HG03460 (cell line): Measurements from ENCODE around the gene ZNF346.
A peak's percentile ranks its signal among the peaks of the same experiment; 100 is the strongest.

Source experiments
- ATAC-seq: cut with Tn5 transposase; IDR thresholded peaks from one replicate; pipeline ENCODE4 v1.9.1; 2021; ENCODE audit not compliant: unreplicated experiment

The ZNF346 gene

DNA sequence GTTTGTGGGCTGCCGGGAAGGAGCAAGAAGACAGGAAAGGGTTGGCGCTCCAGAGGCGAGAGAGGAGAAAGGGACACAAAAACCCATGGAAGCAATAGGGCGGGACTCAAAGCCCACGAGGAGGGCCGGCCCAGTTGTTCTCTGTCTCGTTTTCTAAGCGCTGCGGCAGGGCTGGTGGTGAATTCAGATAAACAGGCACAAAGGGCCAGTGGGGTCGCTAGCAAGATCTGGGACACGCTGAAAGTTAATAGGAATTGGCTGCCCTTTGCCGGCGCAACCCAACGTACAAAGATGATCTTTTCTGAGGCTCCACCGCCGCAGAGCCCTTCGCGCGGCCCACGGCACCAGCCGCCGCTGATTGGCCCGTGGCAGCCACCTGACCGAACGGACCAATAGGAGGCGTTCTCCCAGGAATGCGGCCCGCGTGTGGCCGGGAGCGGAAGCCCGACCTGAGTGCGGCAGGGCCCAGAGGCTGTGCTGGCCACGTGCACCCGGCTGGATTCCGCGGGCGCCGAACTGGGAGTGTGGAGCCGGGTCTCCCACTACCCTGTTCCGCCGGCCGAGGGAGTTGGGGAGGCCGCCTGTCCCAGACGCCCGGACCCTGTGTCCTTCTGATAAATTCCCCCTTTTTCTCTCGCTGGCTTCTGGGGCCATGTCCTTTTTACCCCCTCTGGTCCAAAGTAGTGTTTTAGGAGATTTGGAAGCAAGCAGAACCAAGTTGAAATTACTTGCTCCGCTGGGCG is 94.3 kb downstream of the ZNF346 start:
- ATAC-seq = peak; percentile 86

DNA sequence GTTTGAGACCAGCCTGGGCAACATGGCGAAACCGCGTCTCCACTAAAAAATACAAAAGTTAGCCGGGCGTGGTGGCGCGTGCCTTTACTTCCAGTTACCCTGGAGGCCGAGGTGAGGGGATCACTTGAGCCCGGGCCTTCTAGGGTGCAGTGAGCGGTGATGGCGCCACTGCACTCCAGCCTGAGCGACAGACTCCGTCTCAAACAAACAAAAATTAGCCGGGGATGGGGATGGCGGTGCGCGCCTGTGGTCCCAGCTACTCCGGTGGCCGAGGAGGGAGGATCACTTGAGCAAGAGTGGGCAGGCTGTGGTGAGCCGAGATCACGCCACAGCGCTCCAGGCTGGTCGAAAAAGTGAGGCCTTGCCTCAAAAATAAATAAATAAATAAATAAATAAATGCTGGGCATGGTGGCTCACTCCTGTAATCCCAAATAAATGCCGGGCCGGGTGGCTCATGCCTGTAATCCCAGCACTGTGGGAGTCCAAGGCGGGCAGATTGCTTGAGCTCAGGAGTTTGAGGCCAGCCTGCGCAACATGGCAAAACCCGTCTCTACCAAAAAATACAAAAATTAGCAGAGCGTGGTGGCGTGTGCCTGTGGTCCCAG is 95.0 kb downstream of the ZNF346 start:
- ATAC-seq = no peak

DNA sequence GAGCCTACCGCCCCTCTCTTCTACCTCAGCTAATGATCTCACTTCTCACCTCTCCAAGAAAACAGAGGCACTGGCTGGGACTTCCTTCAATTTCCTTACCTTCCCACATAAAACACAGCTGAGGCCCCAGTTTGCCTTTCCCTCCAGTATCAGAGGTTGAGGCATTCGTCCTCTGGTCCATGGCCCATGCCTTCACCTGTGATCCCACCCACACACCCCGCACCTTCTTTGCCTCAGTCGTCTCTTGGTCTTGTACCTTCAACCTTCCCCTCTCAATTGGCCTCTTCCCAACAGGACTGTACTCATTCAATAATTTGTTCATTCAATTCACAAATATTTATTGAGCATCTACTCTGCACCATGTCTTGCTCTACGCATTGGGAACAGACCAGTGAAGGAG is 100.1 kb downstream of the ZNF346 start:
- no peak for ATAC-seq

DNA sequence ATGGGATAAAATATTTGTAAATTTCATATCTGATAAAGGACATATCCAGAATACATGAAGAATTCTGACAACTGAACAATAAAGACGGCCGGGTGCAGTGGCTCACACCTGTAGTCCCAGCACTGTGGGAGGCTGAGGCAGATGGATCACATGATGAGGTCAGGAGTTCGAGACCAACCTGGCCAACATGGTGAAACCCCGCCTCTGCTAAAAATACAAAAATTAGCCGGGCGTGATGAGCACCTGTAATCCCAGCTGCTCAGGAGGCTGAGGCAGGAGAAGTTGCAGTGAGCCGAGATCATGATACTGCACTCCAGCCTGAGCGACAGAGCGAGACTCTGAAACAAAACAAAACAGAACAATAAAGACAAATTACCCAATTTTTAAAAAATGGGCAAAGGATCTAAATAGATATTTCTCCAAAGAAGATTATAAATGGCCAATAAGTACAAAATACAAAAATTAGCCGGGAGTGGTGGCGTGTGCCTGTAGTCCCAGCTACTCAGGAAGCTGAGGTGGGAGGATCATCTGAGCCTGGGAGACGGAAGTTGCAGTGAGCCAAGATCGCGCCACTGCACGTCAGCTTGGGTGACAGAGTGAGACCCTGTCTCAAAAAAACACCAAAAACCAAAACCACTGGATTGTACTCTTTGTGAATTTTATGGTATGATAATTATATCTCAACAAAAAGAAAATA is 101.4 kb downstream of the ZNF346 start:
- ATAC-seq = no peak

DNA sequence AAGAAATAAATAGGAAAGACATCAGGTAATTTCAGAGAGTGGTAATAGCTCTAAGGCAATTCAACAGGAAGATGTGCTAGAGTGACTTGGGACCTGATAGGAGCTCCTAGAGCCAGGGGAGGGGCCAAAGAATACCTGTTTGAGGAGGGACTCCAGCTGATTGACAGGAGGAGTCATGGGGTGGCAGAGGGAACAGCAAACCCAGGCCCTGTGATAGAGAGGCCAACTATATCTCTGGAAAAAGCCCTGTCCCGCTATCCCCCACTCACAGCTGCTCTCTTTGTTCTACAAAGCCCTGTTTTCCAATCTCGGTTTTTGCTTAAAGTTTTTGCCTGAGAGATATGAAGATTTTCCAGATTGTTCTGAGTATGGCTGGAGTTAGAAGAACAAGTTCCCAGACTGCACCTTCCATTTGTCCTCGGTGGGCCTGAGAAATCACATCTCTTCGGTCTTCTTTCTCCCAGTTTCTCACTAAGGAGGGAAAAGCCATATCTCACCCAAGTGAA is 102.0 kb downstream of the ZNF346 start:
- no peak for ATAC-seq

DNA sequence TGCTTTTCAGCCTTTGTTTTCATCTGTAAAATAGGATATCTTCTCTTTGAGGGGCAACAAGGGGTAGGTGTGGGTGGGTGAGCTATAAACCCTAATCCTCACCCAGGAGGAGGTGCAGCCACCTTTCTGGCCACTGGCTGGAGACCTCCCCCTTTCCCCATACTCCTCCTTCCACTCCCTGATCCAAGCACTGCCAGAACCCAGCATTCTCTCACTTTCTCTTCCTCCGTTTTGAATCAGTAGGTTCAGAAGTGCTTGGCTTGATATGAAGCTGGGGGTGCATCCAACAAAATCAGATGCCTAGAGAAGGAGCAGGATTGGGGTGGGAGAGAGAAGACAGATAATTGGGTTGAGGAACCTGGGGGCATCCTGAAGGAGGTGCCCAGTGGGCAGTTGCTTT is 104.3 kb downstream of the ZNF346 start:
- ATAC-seq = no peak

DNA sequence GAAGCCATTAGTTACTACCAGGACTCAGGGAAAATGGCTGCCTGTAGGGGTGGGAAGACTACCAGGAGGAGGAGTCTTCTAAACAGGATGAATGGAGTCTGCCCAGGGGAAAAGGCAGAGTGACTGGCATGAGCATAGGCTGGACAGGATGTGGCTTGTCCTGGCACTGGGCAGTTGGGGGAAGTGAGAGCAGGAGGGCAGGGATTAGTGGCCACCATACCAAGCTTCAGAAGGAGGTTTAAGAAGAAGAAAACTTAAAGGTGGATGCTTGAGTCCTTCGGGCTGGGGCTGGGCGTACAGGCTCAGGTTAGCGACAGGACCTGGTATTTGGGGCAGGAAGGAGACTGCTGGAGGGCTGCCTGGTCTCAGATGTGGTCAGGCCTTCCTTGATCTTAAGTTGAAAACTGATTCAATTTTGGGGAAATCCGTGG is 106.1 kb downstream of the ZNF346 start:
- ATAC-seq = no peak

DNA sequence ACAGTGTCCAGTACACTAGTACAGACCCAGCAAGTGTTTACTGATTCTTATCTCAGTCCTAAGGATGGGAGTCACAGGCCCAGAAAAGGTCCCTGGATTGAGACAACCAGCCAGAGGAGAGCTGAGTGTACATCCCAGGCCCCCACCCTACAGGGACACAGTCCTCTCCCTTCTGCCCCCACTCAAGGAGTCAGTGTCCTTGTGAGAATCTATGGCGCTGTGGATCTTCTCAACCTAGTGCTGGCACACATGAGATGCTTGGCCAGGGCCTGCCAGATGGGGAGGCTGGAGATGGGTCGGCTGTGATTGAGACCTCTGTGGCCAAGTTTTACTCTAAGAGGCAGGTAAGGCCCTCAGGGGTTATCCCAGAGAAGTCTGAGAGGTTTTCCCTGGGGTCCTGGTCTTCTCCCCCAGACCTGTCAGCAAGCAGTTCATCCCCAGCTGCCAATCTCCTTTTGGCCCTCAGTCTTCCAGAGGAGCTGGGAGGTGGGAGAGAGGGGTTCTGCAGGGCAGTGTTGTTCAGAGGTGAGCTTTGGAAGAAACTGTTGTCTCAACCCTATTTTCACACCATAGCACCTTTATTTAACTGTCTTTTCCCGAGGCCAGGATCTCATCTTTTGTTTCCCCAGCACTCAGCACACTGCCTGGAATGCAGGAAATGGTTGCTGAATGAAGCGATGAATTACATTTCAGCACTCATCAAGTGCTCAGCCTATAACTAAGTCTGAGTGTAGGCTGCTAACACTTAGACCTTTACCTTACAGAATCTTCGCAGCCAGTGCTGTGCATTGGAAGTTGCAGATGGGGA is 107.9 kb downstream of the ZNF346 start:
- no peak for ATAC-seq
